Middle frontal gyrus (tissue), 1 donor: ENCODE data around the gene RAB23.

ENCODE experiments used
- DNase-seq: peaks from one replicate; pipeline ENCODE4 v3.0.0-alpha.2; 2015; ENCODE audit warnings: low spot score; ENCODE audit errors: extremely low spot score

Gene RAB23

DNA sequence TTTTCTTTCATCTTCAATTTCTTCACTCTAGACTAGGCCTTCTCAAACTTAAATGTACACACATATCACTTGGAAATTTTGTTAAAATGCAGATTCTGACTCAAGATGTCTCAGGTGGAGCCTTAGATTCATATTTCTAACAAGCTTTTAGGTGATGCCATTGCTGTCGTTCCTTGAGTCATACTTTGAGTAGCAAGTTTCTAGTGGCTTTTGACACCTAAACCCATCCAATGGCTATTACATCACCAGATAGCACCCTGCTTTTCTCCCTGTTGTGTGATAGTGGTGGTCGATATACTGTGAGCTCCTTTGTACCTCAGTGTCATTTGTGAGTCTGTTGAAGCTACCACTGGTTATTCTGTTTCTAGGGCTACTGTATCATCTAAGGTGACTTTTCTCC is 84.8 kb downstream of the RAB23 start:
- DNase-seq: no peak
